NB4 (cell line): Measurements from ENCODE around the gene NPAS3.

Experiments
- CTCF ChIP-seq: IDR thresholded peaks from one replicate; pipeline ENCODE4 v1.5.1; 2012; ENCODE audit warnings: low read depth, low read length
- POLR2A ChIP-seq: IDR thresholded peaks from 2 replicates; pipeline ENCODE4 v1.6.1; 2011; ENCODE audit warnings: mild to moderate bottlenecking; ENCODE audit not compliant: insufficient read length; ENCODE audit errors: extremely low read depth

- no peak for TF ChIP-seq POLR2A
- no peak for TF ChIP-seq CTCF
Observed at GRCh38 chr14:33812181-33812580, 873.5 kb downstream of the NPAS3 start.
